GM21447 (cell line): ENCODE data around the gene AP2A2.

ENCODE experiments used
- ATAC-seq: cut with Tn5 transposase; IDR thresholded peaks from one replicate; pipeline ENCODE4 v1.9.1; 2021; ENCODE audit not compliant: unreplicated experiment

AP2A2 gene

DNA sequence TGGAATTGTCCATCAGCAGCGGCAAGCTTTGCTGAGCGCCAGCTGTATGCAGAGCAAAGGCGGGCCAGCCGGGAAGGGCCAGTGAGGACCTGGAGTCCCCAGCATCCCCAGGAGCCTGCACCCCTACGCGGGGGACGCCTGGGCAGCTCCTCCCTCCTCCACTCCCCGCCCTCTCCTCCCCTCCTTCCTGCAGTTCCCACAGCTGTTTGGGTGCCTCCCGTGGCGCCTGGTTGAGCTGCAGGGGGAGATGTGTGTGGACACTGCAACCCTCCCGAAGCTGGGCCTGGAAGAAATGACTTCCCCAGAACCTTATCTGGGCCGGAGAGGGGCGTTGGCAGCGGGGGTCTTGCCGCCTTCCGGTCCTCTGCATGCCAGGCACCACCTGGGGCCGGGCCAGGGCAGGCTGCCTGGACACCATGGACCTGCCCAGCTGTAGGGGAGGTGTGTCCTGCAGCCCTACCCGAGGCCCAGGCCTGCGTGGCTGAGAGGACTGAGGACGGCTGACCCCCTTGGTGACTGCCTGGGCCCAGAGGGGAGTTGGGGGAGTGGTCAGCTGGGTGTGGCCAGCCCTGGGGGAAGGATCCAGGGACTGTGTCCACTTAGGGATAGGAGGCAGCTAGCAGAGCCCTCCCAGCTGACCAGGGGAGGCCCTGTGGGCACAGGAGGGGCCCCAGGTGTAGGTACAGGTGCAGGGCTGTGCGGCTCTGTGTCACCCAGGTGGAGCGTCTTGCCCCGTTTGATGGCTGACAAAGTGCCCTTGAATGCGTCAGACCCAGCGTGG is 127.6 kb downstream of the AP2A2 start:
- no peak for ATAC-seq

DNA sequence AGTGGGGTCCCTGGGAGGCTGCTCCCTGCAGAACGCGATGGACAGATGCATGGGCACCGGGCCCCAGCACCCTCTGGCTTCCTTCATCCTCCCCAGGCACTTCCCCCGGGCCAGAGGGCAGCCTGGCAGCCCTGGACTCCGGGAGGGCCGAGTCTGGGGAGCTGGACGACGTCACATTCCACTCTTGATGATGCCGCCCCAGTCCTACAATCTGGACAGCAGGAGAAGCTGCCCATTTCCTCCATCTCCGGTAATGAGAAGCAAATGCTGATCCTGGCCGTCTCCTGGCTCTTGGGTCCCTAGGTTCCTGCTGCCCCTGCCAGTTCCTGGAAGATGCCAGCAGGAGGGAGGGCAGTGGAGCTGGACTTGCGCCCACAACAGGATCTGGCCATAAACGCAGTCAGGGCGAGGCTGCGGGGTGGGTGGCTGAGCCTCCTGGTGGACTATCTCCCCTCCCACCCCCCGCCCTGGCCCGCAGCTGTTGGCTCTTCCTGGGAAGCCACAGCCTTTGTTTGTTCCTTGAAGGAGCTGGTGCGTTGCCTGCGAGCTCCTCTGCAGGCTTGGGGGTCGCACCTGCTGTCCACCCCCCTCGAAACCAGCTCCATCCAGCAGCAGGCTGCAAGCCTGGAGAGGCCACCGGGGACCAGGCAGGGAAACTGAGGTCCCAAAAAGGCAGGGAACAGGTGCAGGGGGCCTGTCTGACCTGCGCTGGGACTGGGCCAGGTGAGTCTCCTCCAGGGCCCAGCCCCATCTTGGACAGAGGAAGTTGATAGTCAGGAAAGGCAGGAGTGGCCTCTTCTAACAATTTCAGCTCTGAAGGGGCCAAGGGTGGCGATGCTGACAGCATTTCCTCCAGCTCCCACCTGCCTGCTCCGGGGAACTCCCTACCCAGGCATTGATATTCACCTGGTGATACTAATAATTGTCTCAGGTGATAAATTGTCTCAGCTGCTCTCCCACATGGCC is 128.8 kb downstream of the AP2A2 start:
- ATAC-seq, result no peak

DNA sequence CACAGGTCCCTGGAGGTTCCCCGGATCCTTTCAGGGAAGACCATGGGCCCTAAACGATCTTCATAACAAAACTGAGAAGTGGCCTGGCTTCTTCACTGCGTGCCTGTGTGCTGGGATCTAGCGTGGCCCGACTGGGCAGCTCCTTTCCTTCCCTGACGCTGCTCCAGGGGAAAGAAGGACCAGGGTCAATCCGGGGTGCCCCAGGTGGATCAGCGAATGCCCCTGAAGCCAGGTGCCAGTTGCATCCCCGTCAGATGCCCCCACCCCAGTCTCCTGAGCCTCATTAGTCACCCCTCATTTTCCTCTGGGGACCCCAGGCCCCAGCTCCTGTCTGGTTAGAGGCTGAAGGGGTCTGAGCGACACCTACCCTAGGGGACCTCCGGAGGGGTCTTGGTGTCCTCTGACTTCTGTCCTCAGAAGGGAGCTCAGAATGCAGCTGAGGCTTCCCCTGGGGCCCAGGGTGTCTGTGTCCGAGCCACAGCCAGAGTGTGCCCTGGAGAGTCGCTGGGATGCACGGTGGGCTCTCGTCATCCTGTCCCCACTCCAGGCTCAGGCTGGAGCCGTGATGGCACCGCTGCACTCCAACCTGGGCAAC is 129.5 kb downstream of the AP2A2 start:
- no peak for ATAC-seq

DNA sequence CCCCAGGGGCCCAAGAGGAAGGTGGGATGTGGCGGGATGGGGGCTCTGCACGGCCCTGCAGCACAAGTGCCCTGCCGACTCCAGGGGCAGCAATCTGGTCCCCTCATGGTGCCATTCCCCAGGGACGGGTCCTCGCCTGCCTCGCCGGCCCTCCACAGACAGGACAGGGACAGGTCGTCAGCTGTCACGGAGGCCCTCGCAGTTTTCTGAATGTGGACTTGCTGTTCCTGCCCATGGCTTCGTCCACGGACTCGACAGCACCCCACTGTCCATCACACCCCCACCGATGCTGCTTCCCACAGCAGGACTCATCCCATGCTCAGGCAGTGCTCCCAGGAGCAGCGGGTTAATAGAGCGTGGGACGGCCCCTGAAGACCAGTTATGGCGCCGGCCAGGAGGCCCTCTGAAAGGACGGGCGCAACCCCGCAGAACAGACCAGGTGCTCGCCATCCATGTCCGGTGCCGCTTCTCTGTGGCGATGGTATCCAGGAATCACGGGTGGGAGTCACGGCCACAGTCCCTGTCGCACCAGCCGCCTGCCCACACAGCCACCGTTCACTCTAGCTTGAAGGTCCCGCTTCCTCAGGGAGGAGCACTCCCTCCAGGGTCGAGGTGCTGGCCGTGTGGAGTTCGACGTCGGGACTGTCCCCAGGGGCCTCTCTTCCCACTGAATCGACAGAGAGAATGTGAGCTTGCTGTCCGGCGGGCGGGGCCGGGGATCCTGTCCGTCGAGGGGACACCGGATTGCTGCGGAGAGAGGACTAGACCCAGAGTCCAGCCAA is 130.5 kb downstream of the AP2A2 start:
- no peak for ATAC-seq

DNA sequence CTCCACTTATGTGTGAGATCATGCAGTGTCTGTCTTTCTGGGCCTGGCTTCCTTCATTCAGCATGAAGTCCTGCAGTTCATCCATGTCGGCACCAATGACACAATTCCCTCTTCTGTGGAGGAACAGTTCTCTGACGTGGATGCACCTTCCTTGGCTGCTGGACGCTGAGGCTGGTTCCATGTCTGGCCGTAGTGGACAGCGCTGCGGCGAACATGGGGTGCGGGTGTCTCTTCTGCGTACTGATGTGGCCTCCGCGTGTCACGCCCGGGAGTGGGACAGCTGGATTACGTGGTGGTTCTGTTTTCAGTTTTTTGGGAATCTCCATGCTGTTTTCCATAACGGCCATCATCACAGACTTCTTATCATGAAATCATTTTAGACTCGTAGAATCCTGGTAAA is 132.1 kb downstream of the AP2A2 start:
- ATAC-seq, result no peak

DNA sequence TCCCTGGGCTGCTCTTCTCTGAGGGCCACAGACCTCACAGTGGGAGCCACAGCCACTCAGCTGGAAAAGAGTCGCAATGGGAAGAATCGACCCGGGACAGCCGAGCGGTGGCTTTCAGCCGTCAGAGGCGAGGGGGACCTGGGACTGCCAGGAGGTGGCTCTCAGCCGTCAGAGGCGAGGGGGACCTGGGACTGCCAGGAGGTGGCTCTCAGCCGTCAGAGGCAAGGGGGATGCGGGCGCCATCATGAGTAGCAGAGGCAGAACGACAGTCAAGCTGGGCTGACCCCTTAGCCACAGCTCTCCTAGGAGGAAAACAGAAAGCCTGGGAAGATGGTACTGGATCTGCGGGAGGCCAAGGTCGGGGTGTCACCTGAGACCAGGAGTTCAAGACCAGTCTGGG is 134.1 kb downstream of the AP2A2 start:
- no peak for ATAC-seq

DNA sequence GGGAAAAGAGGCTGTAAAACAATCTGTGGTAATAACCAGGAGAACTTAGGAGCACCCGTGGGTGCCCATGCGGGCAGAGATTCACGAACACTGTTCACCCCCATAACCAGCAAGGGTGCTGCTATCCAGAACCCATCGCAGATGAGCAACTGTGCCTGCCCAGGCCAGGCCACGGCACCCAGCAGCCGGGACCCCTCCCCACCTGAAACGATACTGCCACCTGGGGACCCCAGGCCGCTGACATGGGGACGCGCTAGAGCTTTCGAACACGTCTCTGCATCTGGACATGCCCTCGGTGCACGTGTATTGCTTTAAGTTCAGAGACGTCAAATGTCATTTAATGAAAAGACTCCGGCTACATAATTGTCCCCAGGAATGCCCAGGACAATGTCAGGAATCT is 134.7 kb downstream of the AP2A2 start:
- ATAC-seq, result no peak

DNA sequence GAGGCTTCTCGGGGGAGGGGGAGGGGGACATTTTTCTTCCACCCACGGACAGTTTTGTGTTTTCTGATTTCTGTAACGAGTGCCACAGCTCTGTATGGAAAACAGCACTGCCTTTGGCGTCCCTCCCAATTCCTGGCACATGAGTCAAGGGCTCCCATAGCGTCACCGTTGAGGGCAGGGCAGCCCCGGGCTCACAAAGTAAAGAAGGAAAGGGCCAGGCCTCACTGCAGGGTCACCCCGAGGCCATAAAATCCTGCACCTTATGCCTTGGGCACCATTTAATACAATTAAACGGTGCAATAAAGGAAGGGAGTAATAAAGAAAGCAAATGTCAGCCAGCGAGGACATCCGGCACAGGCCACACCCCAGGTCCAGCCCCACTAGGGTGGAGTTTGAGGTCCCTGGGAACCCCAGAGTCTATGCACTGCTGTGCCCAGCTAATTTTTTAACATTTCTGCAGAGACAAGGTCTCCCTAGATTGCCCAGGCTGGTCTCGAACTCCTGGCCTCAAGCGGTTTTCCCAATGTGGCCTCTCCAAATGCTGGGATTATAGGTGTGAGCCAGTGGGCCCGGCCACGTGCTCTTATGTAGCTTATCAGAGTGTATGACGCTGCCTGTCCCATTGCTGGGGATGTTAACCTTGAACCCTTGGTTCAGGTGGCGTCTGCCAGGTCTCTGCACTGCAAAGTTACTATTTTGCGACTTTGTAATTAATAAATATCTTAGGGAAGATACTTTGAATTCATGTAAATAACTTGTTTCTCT is 135.4 kb downstream of the AP2A2 start:
- no peak for ATAC-seq
